Superior temporal gyrus (tissue), 1 donor: ENCODE data around the gene JAKMIP2.
"Not testable (repeated sequence)": the region's sequence is repeated elsewhere in the genome, so short reads cannot be mapped to it uniquely, and the experiment has no call there.

Source experiments
- DNase-seq: peaks from one replicate; pipeline ENCODE4 v3.0.0-alpha.2; 2016; ENCODE audit errors: extremely low spot score

JAKMIP2 gene

DNA sequence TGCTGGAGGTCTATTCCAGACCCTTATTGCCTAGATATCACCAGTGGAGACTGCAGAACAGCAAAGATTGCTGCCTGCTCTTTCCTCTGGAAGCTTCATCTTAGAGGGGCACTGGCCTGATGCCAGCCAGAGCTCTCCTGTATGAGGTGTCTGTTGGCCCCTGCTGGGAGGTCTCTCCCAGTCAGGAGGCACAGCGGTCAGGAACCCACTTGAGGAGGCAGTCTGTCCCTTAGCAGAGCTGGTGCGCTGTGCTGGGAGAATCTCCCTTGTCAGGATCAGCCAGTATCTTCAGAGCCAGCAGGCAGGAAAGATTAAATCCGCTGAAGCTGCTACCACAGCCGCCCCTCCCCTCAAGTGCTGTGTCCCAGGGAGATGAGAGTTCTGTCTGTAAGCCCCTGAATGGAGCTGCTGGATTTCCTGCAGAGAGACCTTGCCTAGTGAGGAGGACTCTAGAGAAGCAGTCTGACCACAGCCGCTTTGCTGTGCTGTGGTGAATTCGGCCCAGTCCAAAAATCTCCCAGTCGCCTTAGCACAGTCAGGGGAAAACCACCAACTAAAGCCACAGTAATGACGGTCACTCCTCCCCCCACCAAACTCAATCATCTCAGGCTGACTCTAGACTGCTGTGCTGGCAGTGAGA is 124.1 kb downstream of the JAKMIP2 start:
- no peak for DNase-seq

GRCh38 chr5:147648597-147648996 is 133.9 kb downstream of the JAKMIP2 start:
- DNase-seq = no peak

DNA sequence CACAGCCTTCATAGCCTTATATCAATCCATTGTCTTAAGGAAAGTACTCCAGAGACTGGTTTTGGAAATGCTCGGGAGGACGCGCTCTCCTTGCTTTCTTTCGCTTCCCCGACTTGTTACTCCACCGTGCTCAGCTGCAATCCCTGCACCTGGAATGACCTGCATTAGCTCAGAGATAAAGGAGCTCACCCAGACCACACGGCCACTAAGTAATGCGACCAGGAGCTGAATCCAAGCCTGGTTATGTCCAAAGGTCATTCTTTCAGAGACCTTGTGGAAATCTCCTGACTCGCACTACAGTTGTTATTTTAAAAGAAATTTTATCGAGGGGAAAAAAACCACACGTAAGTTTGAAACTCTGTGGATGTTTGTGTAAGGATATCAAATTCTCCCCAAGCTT is 137.3 kb downstream of the JAKMIP2 start:
- DNase-seq = no peak

- no peak for DNase-seq
Measured at GRCh38 chr5:147644460-147644859, 138.1 kb downstream of the JAKMIP2 start.

GRCh38 chr5:147643142-147643541 is 139.4 kb downstream of the JAKMIP2 start:
- no peak for DNase-seq

GRCh38 chr5:147642666-147643065 is 139.9 kb downstream of the JAKMIP2 start:
- DNase-seq = no peak

DNA sequence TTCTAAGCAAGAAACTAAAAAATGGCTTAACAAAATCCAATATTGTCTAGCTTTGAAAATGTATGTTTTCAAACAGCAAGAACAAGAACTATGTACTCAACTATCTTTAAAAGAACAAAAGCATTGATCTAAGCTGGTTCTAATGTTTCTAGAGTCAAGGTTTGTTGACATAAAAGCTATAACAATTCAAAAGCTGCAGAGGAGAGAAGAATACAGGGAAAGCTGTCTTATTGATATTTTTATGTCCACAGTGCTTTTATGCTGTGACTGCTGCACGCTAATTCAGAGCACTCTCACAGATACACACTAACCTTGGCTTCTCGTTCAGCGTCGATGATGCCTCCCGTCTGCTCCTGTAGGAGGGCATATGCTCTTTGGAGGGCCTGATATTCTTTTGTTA is 143.2 kb downstream of the JAKMIP2 start:
- DNase-seq = no peak

GRCh38 chr5:147636729-147636984 is 145.9 kb downstream of the JAKMIP2 start:
- no peak for DNase-seq

DNA sequence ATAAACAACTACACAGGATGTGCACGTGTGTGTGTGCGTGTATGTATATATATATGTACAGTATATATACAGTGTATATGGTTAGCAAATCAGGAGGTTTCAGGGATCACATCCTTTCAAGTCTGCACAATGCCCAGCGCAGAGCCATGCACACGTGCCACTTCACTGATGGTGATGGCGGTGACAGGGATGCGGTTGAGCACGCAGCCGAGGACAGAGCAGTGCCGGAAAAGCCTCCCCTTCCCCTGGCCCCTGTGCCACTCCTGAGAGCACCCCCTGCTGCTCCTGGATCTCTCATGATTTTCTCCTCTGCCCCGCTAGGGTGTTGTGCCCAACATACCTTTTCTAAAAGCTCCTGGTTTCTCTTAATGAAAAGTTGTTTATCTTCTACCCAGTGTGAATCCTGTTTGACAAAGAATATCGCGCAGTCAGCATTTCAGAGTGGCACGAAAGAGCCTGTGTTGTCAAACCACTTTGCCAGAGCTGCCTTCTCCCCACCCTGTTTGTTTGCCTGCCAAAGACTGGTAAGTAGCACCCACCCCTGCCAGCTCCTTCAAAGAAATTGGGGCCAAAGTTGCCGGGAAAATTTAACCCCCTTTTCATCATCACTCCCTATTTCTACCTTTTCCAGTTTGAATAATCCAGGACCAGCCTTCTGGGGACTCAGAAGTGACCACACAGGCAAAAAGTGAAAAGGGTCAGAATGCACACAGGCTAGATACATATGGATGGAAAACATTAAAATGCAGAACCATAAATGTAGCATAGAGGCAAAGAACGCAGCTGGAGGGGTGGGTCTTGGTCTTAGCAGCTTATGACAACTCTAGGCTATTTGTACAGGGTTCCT is 146.4 kb downstream of the JAKMIP2 start:
- peak; percentile 10 for DNase-seq

DNA sequence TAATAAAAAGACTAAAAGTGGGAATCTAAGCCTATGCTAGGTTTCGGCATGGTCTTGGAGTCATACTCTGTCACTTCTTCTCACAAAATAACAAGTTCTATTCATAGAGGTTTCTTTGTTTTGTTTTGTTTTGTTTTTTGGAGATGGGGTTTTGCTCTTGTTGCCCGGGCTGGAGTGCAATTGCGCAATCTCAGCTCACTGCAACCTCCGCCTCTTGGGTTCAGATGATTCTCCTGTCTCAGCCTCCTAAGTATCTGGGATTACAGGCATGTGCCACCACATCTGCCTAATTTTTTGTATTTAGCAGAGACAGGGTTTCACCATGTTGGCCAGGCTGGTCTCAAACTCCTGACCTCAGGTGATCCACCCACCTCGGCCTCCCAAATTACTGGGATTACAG is 147.1 kb downstream of the JAKMIP2 start:
- DNase-seq = not testable (repeated sequence)

DNA sequence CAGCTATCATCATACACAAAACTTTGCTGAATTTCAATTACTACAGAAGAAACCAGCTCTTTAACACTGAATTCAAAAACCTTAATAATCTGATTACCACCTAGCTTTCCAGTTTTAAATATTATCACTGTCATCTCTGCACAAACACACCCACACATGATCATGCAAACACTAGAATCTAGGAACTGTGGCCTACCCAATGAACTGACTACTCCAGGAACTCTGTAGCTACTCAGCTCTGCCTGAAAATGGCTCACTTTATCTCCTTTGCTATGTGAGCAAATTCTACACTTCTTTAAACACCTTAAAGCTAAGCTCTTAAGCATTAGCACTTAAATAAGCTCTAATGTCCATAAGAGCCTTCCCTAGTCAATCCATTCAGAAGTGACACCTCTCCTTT is 149.4 kb downstream of the JAKMIP2 start:
- no peak for DNase-seq

- DNase-seq = no peak
Measured at GRCh38 chr5:147631428-147632003, 151.0 kb downstream of the JAKMIP2 start.

GRCh38 chr5:147629196-147629595 is 153.3 kb downstream of the JAKMIP2 start:
- DNase-seq = no peak

DNA sequence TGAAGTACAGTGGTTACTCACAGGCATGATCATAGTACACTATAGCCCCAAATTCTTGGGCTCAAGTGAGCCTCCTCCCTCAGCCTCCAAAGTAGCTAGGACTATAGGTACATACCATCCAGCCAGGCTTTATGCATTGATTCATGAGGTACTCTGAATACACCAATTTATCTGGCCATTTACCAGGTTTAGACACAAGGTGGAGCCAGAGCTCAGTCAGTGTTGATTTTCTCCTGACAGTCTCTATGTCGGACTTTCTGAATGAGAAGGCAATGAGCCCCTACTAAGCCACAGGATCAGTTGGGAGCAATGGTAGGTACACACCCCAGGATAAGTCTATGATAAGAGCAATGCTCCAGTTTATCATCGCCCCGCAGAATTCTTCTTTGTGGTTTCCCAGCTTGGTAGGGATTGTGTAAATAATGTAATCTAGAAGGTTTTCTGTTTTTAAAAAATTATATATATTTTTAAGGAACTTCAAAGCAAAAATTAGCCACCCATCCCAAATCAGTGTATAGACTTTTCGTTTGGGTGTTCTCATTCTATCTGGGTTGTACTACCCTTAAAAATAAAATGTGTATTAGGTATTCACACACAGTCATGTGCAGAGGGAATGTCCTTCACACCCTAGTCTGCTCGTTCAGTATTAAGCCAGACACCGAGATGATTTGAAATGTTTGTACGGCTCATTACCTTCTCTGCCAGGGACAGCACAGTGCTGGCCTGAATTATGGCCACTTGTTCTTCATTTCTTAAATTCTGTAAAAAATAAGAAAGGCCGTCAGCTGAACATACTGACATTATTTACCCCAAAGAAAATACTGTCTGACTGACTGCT is 154.3 kb downstream of the JAKMIP2 start:
- peak; percentile 98 for DNase-seq

DNA sequence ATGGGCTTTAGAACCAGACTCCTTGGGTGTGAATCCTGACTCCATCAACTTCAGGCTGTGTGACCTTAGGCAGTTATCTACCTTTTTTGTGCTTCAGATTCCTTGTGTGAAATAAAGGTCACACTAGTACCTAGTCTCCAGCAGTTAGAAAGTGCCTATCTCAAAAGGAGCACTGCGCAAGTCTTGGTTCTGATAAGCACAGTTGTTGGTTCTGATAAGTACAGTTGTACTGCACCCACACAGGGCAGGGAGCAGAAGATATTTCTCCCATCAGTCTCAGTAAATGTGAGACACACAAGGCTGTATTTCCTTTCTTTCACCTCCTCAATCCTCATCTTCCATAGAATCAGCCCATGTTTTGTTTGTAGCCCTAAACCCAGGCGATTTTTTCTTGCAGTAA is 156.1 kb downstream of the JAKMIP2 start:
- DNase-seq = no peak

DNA sequence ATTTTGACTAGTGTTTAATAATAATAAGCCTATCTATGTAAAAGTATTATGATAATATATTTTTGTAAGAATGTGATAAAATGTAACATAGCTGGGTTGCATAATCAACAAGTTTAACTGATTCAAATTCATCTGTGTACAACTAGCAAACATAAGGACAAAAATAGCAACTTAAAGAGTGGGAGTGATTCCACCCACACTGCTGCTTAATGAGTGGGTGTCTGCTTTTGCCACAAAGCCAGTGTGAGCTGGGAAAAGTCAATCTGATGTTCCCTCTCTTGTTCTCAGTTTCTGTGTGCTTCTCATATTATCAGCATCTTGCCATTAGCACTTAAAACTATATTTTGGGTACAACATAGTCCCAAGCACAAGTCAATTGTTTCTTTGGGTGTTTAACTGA is 161.5 kb downstream of the JAKMIP2 start:
- no peak for DNase-seq

DNA sequence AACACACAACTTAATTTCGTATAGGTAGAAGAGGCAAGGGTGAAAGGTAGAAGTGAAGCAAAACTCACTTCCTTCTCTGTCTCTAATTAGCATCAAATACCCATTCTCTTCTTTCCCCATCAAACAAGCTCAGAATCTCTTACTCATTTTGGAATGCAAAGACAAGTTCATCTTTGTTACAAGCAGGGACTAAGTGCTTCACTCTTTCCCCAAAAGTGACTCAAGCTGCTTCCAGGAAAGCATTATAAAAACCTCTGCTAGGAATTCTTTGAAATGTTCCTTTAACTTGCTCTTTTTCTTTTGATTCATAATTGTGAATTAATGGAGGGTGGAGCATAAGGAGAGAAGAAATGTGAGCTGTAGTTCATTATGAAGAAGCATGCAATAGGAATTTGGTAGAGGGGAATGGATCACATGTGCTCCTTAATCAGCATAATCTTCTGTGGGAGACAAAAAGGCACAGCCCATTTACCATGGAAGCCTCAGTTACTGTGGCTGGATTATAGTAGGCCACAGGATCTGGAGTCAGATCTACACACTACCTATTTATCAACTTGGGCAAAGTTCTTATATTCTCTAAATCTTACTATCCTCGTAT is 163.1 kb downstream of the JAKMIP2 start:
- DNase-seq = no peak

GRCh38 chr5:147617711-147618350 is 164.7 kb downstream of the JAKMIP2 start:
- no peak for DNase-seq

DNA sequence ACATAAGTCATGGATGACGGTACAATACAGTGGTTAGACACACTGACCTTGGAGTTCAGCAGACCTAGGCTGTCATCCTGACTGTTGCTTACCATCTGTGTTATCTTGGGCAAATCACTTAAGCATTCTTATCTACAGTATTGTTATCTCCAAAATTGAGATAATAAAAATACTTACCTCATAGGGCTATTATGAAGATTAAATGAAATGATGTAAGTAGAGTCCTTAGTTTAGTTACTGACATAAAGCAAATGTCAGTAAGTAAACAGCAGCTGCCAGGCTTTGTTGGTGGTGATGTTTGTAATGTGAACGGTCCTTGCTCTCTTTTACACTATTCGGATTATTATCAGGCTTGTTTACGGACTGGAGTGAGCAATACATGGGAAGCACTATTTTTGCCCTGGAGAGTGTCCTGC is 165.3 kb downstream of the JAKMIP2 start:
- DNase-seq = no peak

DNA sequence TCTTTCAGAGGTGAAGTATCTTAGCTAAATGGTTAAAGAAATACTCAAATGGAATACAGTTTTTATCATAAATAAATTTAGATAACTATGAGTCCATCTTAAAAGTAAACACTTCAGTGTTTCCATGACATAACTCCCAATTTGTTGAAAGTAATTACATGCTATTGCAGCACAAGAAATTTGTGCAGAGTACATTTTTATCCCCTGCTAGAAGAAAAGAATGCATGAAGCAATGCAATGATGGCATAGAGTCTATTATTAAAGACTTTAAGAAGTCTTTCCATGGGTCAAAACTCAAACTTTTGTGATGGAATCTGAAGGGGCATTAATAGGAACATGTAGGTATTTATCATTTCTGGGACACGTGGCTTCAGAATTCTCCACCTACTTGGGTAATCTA is 166.1 kb downstream of the JAKMIP2 start:
- no peak for DNase-seq

DNA sequence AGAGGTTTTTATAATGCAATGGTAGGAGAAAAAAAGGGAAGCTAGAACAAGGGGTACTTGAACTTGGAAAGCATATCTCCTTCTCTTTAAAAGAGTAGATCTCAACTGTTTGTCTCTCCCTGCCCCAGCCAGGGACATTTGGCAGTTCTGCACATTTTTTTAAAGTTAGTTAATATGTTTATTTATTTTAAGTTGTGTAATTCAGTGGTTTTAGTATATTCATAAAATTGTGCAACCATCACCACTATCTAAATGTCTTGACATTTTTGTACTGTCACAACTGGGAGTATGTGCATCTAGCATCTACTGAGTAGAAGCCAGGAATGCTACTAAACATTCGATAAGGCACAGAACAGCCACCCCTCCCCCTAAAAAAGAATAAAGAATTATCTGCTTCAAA is 169.2 kb downstream of the JAKMIP2 start:
- no peak for DNase-seq
